Occipital lobe (tissue), 2 donors: ENCODE measurements around the gene PVALEF. TPM values are rescaled to one million over a fixed set of nuclear protein-coding genes. Genes with fewer than 3 reads are reported as not detected.
"Not testable (repeated sequence)": the region's sequence is repeated elsewhere in the genome, so short reads cannot be mapped to it uniquely, and the experiment has no call there.

Experiments
- DNase-seq: peaks from one replicate; lab custom pipeline; 2025; lab: John Stamatoyannopoulos, UW
- total RNA-seq: library from RNA; depleted of rRNA; stranded (reverse); fragments of >200 nt; gene quantifications from one replicate; pipeline ENCODE4 v1.2.3, GENCODE V29; 2014

PVALEF gene
- total RNA-seq, 1 donor from 2014 or later, result not detected

GRCh38 chr17:81212365-81212764 lies 47.1 kb downstream of the PVALEF start:
- DNase-seq, result no peak

- DNase-seq, result no peak
These were observed 48.7 kb downstream of the PVALEF start for GRCh38 chr17:81213978-81214377.

GRCh38 chr17:81217491-81217890 lies 52.2 kb downstream of the PVALEF start:
- DNase-seq, result no peak

- no peak for DNase-seq
These were observed 53.2 kb downstream of the PVALEF start for GRCh38 chr17:81218459-81218858.

- DNase-seq, result no peak
These were observed 53.7 kb downstream of the PVALEF start for GRCh38 chr17:81218991-81219390.

GRCh38 chr17:81219476-81220180 lies 54.3 kb downstream of the PVALEF start:
- no peak for DNase-seq

- no peak for DNase-seq
These were observed 56.1 kb downstream of the PVALEF start for GRCh38 chr17:81221371-81221841.

- DNase-seq, result no peak
These were observed 56.7 kb downstream of the PVALEF start for GRCh38 chr17:81221842-81222619.

GRCh38 chr17:81222620-81222905 lies 57.3 kb downstream of the PVALEF start:
- no peak for DNase-seq

- peak; percentile 99 for DNase-seq
These were observed 57.8 kb downstream of the PVALEF start, which contains the start of gene CEP131 for GRCh38 chr17:81222906-81223761. CEP131 (minus strand) TSS chr17:81222965; CDS start chr17:81220056, 2,909 bp downstream.

GRCh38 chr17:81223762-81224130 lies 58.4 kb downstream of the PVALEF start:
- DNase-seq, result no peak

- not testable (repeated sequence) for DNase-seq
These were observed 62.3 kb downstream of the PVALEF start for GRCh38 chr17:81227630-81228029.

GRCh38 chr17:81228420-81228819 lies 63.1 kb downstream of the PVALEF start:
- DNase-seq, result no peak

GRCh38 chr17:81228834-81229665 lies 63.7 kb downstream of the PVALEF start:
- no peak for DNase-seq

GRCh38 chr17:81229666-81229920 lies 64.3 kb downstream of the PVALEF start:
- no peak for DNase-seq

- no peak for DNase-seq
These were observed 64.9 kb downstream of the PVALEF start for GRCh38 chr17:81230043-81230820.

- no peak for DNase-seq
These were observed 65.9 kb downstream of the PVALEF start for GRCh38 chr17:81231121-81231645.

- DNase-seq, result no peak
These were observed 66.7 kb downstream of the PVALEF start for GRCh38 chr17:81231766-81232581.
